ENCODE measurements around the gene CYTH1. TPM values are rescaled to one million over a fixed set of nuclear protein-coding genes. Genes with fewer than 3 reads are reported as not detected.

Gene CYTH1
- total RNA-seq, 4 donors from 2014 or later = 6.2 to 56.1 (median 44.3) TPM

GRCh38 chr17:78655251-78655940 is 126.7 kb downstream of the CYTH1 start:
- H3K36me3 ChIP-seq = no peaks in the 10 kb centered on the region
- H3K27me3 ChIP-seq = no peaks in the 10 kb centered on the region
- H3K4me1 ChIP-seq = no peaks in the 10 kb centered on the region
- no peak overlapping the region for H3K27ac ChIP-seq
- H3K4me3 ChIP-seq = no peak overlapping the region
- TF ChIP-seq POLR2A (IDR thresholded peaks at IDR 0.05) = no peak
- TF ChIP-seq, protein P1, sequence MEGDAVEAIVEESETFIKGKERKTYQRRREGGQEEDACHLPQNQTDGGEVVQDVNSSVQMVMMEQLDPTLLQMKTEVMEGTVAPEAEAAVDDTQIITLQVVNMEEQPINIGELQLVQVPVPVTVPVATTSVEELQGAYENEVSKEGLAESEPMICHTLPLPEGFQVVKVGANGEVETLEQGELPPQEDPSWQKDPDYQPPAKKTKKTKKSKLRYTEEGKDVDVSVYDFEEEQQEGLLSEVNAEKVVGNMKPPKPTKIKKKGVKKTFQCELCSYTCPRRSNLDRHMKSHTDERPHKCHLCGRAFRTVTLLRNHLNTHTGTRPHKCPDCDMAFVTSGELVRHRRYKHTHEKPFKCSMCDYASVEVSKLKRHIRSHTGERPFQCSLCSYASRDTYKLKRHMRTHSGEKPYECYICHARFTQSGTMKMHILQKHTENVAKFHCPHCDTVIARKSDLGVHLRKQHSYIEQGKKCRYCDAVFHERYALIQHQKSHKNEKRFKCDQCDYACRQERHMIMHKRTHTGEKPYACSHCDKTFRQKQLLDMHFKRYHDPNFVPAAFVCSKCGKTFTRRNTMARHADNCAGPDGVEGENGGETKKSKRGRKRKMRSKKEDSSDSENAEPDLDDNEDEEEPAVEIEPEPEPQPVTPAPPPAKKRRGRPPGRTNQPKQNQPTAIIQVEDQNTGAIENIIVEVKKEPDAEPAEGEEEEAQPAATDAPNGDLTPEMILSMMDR (IDR thresholded peaks at IDR 0.05) = no peak
- DNase-seq = no peak
- intact Hi-C loops (cut with DNase I; ENCODE audit: low total_unique reads) = no loop called here
- H3K9me3 ChIP-seq = no peaks in the 10 kb centered on the region

DNA sequence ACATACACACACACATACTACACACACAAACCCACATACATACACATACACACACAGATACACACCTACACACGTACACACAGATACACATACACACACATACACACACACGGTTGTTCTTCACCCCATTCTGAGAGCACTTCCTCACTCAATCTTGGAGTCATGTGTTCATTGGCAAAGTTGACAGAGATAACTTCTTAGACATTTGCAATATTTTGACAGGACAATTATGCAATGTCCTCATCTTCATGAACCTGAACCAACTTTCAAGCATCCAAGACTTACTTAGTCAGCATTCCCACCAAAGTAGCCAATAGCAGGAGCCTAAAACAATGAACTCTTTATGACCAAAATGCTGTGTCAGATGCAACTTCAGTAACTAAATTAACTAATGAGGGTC is 127.7 kb downstream of the CYTH1 start:
- Histone ChIP-seq H3K4me3 (no peak overlapping the region), H3K36me3 (no peaks in the 10 kb centered on the region), H3K4me1 (no peaks in the 10 kb centered on the region), H3K27ac (no peak overlapping the region), H3K9me3 (no peaks in the 10 kb centered on the region), H3K27me3 (no peaks in the 10 kb centered on the region)
- intact Hi-C loops (cut with DNase I; ENCODE audit: low total_unique reads) = no loop called here
- DNase-seq = no peak
- TF ChIP-seq, protein P1 (IDR thresholded peaks at IDR 0.05) = no peak

GRCh38 chr17:78653382-78653781 is 128.7 kb downstream of the CYTH1 start:
- Histone ChIP-seq H3K36me3 (no peaks in the 10 kb centered on the region), H3K4me3 (no peak overlapping the region), H3K27ac (no peak overlapping the region), H3K4me1 (no peaks in the 10 kb centered on the region), H3K9me3 (no peaks in the 10 kb centered on the region), H3K27me3 (no peaks in the 10 kb centered on the region)
- no peak for TF ChIP-seq POLR2A (IDR thresholded peaks at IDR 0.05)
- TF ChIP-seq, protein P1 (IDR thresholded peaks at IDR 0.05) = no peak
- intact Hi-C loops (cut with DNase I; ENCODE audit: low total_unique reads) = no loop called here
- no peak for DNase-seq

DNA sequence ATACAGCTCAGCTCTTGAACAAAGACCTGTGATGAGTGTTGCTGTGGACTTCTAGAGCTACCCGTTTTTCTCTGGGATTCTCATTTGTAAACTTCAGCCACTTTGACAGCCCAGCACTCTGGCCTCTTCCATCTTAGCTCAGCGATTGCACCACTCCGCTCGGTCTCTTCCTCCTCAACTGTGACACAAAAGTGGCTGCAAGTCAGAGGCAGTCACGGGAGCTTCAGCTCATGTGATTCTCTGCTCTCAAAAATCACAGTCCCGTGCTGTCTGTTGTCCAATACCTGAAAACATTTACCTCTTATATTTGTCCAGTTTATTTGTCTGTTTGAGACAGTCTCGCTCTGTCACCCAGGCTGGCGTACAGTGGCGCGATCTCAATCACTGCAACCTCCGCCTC is 129.2 kb downstream of the CYTH1 start:
- Histone ChIP-seq H3K27me3 (no peaks in the 10 kb centered on the region), H3K36me3 (no peaks in the 10 kb centered on the region), H3K9me3 (no peaks in the 10 kb centered on the region), H3K4me3 (no peak overlapping the region), H3K27ac (no peak overlapping the region), H3K4me1 (no peaks in the 10 kb centered on the region)
- no peak for DNase-seq
- intact Hi-C loops (cut with DNase I; ENCODE audit: low total_unique reads) = no loop called here
- TF ChIP-seq, protein P1 (IDR thresholded peaks at IDR 0.05) = no peak
- no peak for TF ChIP-seq POLR2A (IDR thresholded peaks at IDR 0.05)

DNA sequence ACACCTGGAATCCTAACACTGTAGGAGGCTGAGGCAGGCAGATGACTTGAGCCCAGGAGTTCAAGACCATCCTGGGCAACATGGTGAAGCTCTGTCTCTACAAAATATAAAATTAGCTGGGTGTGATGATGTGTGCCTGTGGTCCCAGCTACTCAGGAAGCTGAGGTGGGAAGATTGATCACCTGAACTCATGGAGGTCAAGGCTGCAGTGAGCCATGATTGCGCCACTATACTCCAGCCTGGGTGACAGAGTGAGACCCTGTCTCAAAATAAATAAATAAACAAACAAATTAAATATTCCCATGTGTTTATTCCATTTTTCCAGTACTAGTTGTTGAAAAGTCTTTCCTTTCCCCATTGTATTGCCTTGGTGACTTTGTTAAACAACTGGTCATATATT is 130.0 kb downstream of the CYTH1 start:
- TF ChIP-seq, protein P1 (IDR thresholded peaks at IDR 0.05) = no peak
- TF ChIP-seq POLR2A (IDR thresholded peaks at IDR 0.05) = no peak
- no peaks in the 10 kb centered on the region for H3K36me3 ChIP-seq
- no peaks in the 10 kb centered on the region for H3K27me3 ChIP-seq
- intact Hi-C loops (cut with DNase I; ENCODE audit: low total_unique reads) = no loop called here
- H3K9me3 ChIP-seq = no peaks in the 10 kb centered on the region
- no peak for DNase-seq
- no peak overlapping the region for H3K4me3 ChIP-seq
- no peaks in the 10 kb centered on the region for H3K4me1 ChIP-seq
- no peak overlapping the region for H3K27ac ChIP-seq
